Measurements from ENCODE around the gene SHH. TPM values are rescaled to one million over a fixed set of nuclear protein-coding genes. Genes with fewer than 3 reads are reported as not detected.

Gene SHH
- total and polyA plus RNA-seq, 2 experiments from 2014 or later = not detected

DNA sequence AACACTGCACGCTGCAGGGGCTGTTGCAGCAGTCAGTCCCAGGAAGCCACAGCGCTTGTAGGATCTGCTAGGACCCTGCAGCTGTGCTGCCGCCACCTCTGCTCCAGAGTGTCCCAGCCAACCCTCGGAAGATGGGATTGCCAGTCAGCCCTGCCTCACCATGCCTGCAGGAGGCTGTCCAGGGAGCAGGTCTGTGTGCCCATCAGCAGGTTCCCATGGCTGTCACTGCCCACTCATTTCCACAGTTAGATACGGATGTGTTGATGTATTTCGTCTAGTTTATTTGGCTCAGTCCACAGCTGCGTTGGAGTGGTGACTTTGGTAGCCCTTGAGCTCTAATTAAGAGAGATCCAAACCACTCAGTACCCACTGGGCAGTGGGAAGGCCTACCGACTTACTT lies 35.7 kb downstream of the SHH start:
- Histone ChIP-seq H3K4me3 (no peak overlapping the region), H3K9me3 (ENCODE audit: low read depth) (no peaks in the 10 kb centered on the region), H3K27ac (no peak overlapping the region), H3K4me1 (ENCODE audit: low read depth) (no peaks in the 10 kb centered on the region), H3K27me3 (no peaks in the 10 kb centered on the region), H3K36me3 (peaks cover 16% of the 10 kb centered on the region)
- no peak for DNase-seq (ENCODE audit: low read depth in 1 of 2, low spot score in 1 of 2)
- TF ChIP-seq, protein P1, sequence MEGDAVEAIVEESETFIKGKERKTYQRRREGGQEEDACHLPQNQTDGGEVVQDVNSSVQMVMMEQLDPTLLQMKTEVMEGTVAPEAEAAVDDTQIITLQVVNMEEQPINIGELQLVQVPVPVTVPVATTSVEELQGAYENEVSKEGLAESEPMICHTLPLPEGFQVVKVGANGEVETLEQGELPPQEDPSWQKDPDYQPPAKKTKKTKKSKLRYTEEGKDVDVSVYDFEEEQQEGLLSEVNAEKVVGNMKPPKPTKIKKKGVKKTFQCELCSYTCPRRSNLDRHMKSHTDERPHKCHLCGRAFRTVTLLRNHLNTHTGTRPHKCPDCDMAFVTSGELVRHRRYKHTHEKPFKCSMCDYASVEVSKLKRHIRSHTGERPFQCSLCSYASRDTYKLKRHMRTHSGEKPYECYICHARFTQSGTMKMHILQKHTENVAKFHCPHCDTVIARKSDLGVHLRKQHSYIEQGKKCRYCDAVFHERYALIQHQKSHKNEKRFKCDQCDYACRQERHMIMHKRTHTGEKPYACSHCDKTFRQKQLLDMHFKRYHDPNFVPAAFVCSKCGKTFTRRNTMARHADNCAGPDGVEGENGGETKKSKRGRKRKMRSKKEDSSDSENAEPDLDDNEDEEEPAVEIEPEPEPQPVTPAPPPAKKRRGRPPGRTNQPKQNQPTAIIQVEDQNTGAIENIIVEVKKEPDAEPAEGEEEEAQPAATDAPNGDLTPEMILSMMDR (IDR thresholded peaks at IDR 0.05; ENCODE audit: low read depth, low read length) = no peak

DNA sequence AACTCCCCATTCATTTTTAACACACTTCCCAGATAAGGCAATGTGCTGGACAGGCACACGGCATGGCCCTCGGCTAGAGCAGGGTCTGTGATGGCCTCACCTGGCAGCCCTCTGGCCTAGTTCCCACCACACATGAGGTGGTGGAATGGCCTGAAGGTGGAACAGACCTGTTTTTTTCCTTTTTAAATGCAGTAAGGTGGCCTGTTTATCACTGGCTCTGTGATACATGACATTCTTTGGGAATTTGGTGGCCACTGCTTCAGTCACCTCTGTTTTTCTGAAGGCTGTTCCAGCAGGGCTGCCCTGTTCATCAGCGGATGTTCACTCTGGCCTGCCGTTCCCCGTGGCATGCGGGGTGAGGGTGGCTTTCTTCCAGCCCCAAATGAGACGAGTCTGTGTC lies 36.6 kb downstream of the SHH start:
- Histone ChIP-seq H3K27ac (no peak overlapping the region), H3K27me3 (no peaks in the 10 kb centered on the region), H3K36me3 (peaks cover 20% of the 10 kb centered on the region), H3K4me1 (ENCODE audit: low read depth) (no peaks in the 10 kb centered on the region), H3K9me3 (ENCODE audit: low read depth) (no peaks in the 10 kb centered on the region), H3K4me3 (no peak overlapping the region)
- DNase-seq (ENCODE audit: low read depth in 1 of 2, low spot score in 1 of 2) = no peak
- TF ChIP-seq, protein P1 (IDR thresholded peaks at IDR 0.05; ENCODE audit: low read depth, low read length) = no peak

DNA sequence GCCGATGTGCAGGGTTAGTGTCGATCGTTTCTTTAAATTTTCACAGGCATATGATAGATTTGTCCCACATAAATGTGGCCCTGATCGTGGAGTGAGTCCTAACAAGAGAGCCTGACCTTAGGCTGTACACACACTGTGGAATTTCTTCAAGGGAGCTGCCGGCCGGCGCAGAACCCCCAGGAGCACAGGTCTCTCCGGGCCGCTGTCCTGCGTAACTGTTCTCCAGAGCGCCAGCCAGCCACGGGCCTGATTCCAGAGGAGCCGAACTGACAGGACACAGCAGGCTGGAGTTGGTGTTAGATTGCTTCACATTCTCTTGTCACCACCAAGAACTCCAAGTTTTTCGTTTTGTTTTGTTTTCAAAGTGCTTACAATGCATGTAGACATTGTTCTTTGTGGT lies 37.3 kb downstream of the SHH start:
- Histone ChIP-seq H3K9me3 (ENCODE audit: low read depth) (no peaks in the 10 kb centered on the region), H3K4me3 (no peak overlapping the region), H3K4me1 (ENCODE audit: low read depth) (no peaks in the 10 kb centered on the region), H3K36me3 (peaks cover 18% of the 10 kb centered on the region), H3K27me3 (no peaks in the 10 kb centered on the region), H3K27ac (no peak overlapping the region)
- no peak for DNase-seq (ENCODE audit: low read depth in 1 of 2, low spot score in 1 of 2)
- TF ChIP-seq, protein P1 (IDR thresholded peaks at IDR 0.05; ENCODE audit: low read depth, low read length) = no peak

DNA sequence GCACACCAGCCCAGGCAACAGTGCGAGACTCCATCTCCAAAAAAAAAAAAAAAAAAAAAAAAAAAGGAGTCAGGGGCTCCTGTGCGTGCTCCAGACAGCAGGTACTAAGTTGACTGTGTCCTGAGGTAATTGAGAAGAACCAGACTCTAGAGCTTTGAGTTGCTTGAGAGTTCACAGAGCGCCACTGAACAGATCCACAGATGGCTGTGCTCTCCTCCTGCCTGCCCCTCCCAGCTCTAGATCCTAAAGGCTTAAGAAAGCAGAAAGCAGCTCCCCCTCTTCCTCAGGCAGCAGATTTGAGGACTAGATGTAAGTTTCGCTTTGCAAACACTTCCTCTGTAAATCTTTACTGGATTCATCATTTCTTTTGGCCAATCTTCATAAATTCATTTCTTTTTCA lies 38.7 kb downstream of the SHH start:
- Histone ChIP-seq H3K36me3 (peaks cover 17% of the 10 kb centered on the region), H3K27ac (no peak overlapping the region)
- DNase-seq (ENCODE audit: low read depth in 1 of 2, low spot score in 1 of 2) = no peak

DNA sequence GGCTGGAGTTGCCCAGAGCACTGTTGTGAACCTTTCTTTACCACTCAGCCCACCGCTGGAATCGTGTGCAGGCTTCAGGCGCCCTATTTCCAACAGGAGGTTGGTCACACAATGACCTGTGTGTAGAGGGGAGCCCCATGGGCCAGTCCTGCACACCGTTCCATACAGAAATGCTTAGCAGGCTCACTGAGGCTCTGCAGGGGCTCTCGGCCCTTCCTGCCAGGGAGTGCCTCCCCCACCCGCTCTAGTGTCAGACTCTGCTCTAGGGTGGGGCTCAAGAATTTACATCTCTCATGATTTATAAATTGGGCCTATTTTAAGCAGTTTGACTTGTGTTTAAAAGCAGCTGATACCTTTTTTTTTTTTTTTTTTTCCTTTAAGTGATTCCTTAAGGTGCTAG lies 42.0 kb downstream of the SHH start:
- no peaks in the 10 kb centered on the region for H3K4me1 ChIP-seq (ENCODE audit: low read depth)
- no peak overlapping the region for H3K4me3 ChIP-seq
- DNase-seq (ENCODE audit: low read depth in 1 of 2, low spot score in 1 of 2) = no peak
- no peak overlapping the region for H3K27ac ChIP-seq
- no peaks in the 10 kb centered on the region for H3K27me3 ChIP-seq
- H3K9me3 ChIP-seq (ENCODE audit: low read depth) = no peaks in the 10 kb centered on the region
- TF ChIP-seq, protein P1 (IDR thresholded peaks at IDR 0.05; ENCODE audit: low read depth, low read length) = no peak
- peaks cover 29% of the 10 kb centered on the region for H3K36me3 ChIP-seq

More for the DNA sequence above, 38.7 kb downstream of the SHH start:
- Histone ChIP-seq H3K4me3 (no peak overlapping the region), H3K4me1 (ENCODE audit: low read depth) (no peaks in the 10 kb centered on the region), H3K27me3 (no peaks in the 10 kb centered on the region), H3K9me3 (ENCODE audit: low read depth) (no peaks in the 10 kb centered on the region)
- TF ChIP-seq, protein P1 (IDR thresholded peaks at IDR 0.05; ENCODE audit: low read depth, low read length) = no peak

DNA sequence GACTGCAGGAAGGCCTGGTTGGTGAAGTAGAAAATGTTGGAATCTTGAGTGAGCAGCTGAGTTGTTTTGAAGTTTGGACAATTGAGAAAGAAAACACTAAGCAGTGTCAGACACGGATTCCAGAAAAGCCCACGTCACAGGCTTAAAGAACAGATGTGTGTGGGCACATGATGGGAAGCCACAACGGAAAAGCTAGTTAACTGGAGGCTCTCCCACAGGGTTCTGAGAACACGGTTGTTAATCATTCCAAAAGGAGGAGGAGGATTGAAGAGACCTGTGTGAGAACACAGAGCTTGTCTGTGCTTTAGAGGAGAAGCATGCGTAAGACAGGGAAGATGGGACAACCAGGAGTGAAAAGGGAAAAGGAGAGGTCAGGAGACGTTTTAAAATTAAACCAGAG lies 42.6 kb downstream of the SHH start:
- DNase-seq (ENCODE audit: low read depth in 1 of 2, low spot score in 1 of 2) = peak in 1 of 2 donors; percentile 21
- TF ChIP-seq, protein P1 (IDR thresholded peaks at IDR 0.05; ENCODE audit: low read depth, low read length) = no peak
- H3K4me1 ChIP-seq (ENCODE audit: low read depth) = peaks cover 2% of the 10 kb centered on the region
- H3K4me3 ChIP-seq = no peak overlapping the region
- no peaks in the 10 kb centered on the region for H3K9me3 ChIP-seq (ENCODE audit: low read depth)
- H3K27ac ChIP-seq = no peak overlapping the region
- no peaks in the 10 kb centered on the region for H3K27me3 ChIP-seq
- H3K36me3 ChIP-seq = peaks cover 28% of the 10 kb centered on the region
